ENCODE data around the gene GTSE1. TPM values are rescaled to one million over a fixed set of nuclear protein-coding genes. Genes with fewer than 3 reads are reported as not detected.
A peak's percentile ranks its signal among the peaks of the same experiment; 100 is the strongest.

Gene GTSE1
- total RNA-seq, 2 donors from 2014 or later, result 39.5 to 59.5 TPM

- peaks cover 34% of the 10 kb centered on the region for H3K36me3 Mint-ChIP-seq (ENCODE audit: low read depth)
- no peaks in the 10 kb centered on the region for H3K9me3 ChIP-seq (ENCODE audit: control insufficient read depth, low read length)
- 1 to 2% methylated on average over 28 to 88 of the region's 93 CpGs for WGBS, 2 experiments (ENCODE audit: insufficient coverage in 1 of 2, insufficient read length in 1 of 2)
These were observed 38.8 kb downstream of the GTSE1 start, which contains the start of gene TRMU for GRCh38 chr22:46335201-46336118. TSS of gene TRMU (plus strand) at chr22:46335714. CDS start at chr22:46335765, 51 bp downstream.

GRCh38 chr22:46336119-46337078, 39.7 kb downstream of the GTSE1 start:
- 16 to 18% methylated on average over 22 to 42 of the region's 42 CpGs for WGBS, 2 experiments (ENCODE audit: insufficient coverage in 1 of 2, insufficient read length in 1 of 2)
- Histone ChIP-seq H3K9me3 (ENCODE audit: control insufficient read depth, low read length) (no peaks in the 10 kb centered on the region), H3K27ac (ENCODE audit: low read depth, low read length) (peak overlapping the region; percentile 36), H3K9ac (ENCODE audit: extremely low read depth, low read length, poor library complexity, severe bottlenecking) (peak overlapping the region; percentile 85), H3K27me3 (ENCODE audit: control insufficient read depth, insufficient read depth, low read length, poor library complexity, severe bottlenecking) (no peaks in the 10 kb centered on the region), H3K4me3 (ENCODE audit: low read length) (peak overlapping the region; percentile 81), H3K4me1 (ENCODE audit: control insufficient read depth, insufficient read depth, low read length) (peaks cover 5% of the 10 kb centered on the region), H3K36me3 (ENCODE audit: control insufficient read depth, insufficient read depth, low read length) (peaks cover 54% of the 10 kb centered on the region)
- Mint-ChIP-seq H3K9me3 (no peaks in the 10 kb centered on the region), H3K36me3 (ENCODE audit: low read depth) (peaks cover 32% of the 10 kb centered on the region), H3K27me3 (ENCODE audit: insufficient read depth) (no peaks in the 10 kb centered on the region), H3K4me1 (peaks cover 40% of the 10 kb centered on the region), H3K27ac (peak overlapping the region; percentile 95), H3K4me3 (peak overlapping the region; percentile 94)
- TF ChIP-seq CTCF (conservative IDR thresholded peaks at IDR 0.05), result no peak
- DNase-seq, result peak; percentile 73

More at GRCh38 chr22:46335201-46336118, 38.8 kb downstream of the GTSE1 start, which contains the start of gene TRMU:
- Histone ChIP-seq H3K4me3 (ENCODE audit: low read length) (peak within 1 kb of the TSS; percentile 81), H3K27ac (ENCODE audit: low read depth, low read length) (peak within 1 kb of the TSS; percentile 77), H3K9ac (ENCODE audit: extremely low read depth, low read length, poor library complexity, severe bottlenecking) (peak within 1 kb of the TSS; percentile 85), H3K4me1 (ENCODE audit: control insufficient read depth, insufficient read depth, low read length) (peaks cover 5% of the 10 kb centered on the region), H3K36me3 (ENCODE audit: control insufficient read depth, insufficient read depth, low read length) (peaks cover 54% of the 10 kb centered on the region), H3K27me3 (ENCODE audit: control insufficient read depth, insufficient read depth, low read length, poor library complexity, severe bottlenecking) (no peaks in the 10 kb centered on the region)
- DNase-seq, result peak; percentile 92
- peak within 1 kb of the TSS; percentile 94 for H3K4me3 Mint-ChIP-seq
- TF ChIP-seq CTCF (conservative IDR thresholded peaks at IDR 0.05), result no peak
- no peaks in the 10 kb centered on the region for H3K9me3 Mint-ChIP-seq
- H3K27me3 Mint-ChIP-seq (ENCODE audit: insufficient read depth), result no peaks in the 10 kb centered on the region
- H3K27ac Mint-ChIP-seq, result peak within 1 kb of the TSS; percentile 98
- H3K4me1 Mint-ChIP-seq, result peaks cover 41% of the 10 kb centered on the region

- 85 to 94% methylated on average over 4 to 9 of the region's 9 CpGs for WGBS, 2 experiments (ENCODE audit: insufficient coverage in 1 of 2, insufficient read length in 1 of 2)
- no peak for TF ChIP-seq CTCF (conservative IDR thresholded peaks at IDR 0.05)
- Histone ChIP-seq H3K27me3 (ENCODE audit: control insufficient read depth, insufficient read depth, low read length, poor library complexity, severe bottlenecking) (no peaks in the 10 kb centered on the region), H3K4me1 (ENCODE audit: control insufficient read depth, insufficient read depth, low read length) (peaks cover 5% of the 10 kb centered on the region), H3K27ac (ENCODE audit: low read depth, low read length) (no peak overlapping the region), H3K9ac (ENCODE audit: extremely low read depth, low read length, poor library complexity, severe bottlenecking) (no peak overlapping the region), H3K4me3 (ENCODE audit: low read length) (no peak overlapping the region), H3K9me3 (ENCODE audit: control insufficient read depth, low read length) (no peaks in the 10 kb centered on the region), H3K36me3 (ENCODE audit: control insufficient read depth, insufficient read depth, low read length) (peaks cover 58% of the 10 kb centered on the region)
- H3K27me3 Mint-ChIP-seq (ENCODE audit: insufficient read depth), result no peaks in the 10 kb centered on the region
- peaks cover 44% of the 10 kb centered on the region for H3K36me3 Mint-ChIP-seq (ENCODE audit: low read depth)
- no peak overlapping the region for H3K4me3 Mint-ChIP-seq
- H3K4me1 Mint-ChIP-seq, result peaks cover 27% of the 10 kb centered on the region
- peak overlapping the region; percentile 61 for H3K27ac Mint-ChIP-seq
- DNase-seq, result no peak
- H3K9me3 Mint-ChIP-seq, result no peaks in the 10 kb centered on the region
These were observed 41.2 kb downstream of the GTSE1 start for GRCh38 chr22:46337870-46338269.

All from endodermal cell (in vitro differentiated cells).